Kidney (tissue), 14 donors: ENCODE data around the gene NTHL1. TPM values are rescaled to one million over a fixed set of nuclear protein-coding genes. Genes with fewer than 3 reads are reported as not detected.

Experiments used
- DNase-seq, 5 donors: peaks; one replicate each; pipeline ENCODE4 v3.0.0-alpha.2; 2013 to 2020
- FAIRE-seq: peaks from 2 replicates; lab custom pipeline; 2012; peaks lifted over from hg19 to GRCh38; lab: Jason Lieb, UNC
- H3K27ac ChIP-seq, 2 donors: one replicate each; pipeline ENCODE4 v1.7.0; 2013; ENCODE audit warnings: low read depth in 2 of 2, low read length in 2 of 2, inconsistent platforms in 1 of 2
- H3K27me3 ChIP-seq: one replicate; pipeline ENCODE4 v1.7.1; 2013; ENCODE audit warnings: low read length, inconsistent platforms; ENCODE audit not compliant: control insufficient read depth, insufficient read depth
- H3K36me3 ChIP-seq, 3 donors: one replicate each; pipeline versions ENCODE4 v1.7.0 to v1.7.1; 2013; ENCODE audit warnings: low read length in 3 of 3, control low read depth in 1 of 3, inconsistent platforms in 1 of 3; ENCODE audit not compliant: insufficient read depth in 3 of 3, control insufficient read depth in 2 of 3
- H3K4me1 ChIP-seq, 3 donors: one replicate each; pipeline versions ENCODE4 v1.7.0 to v1.7.1; 2013; ENCODE audit warnings: low read length in 3 of 3, inconsistent platforms in 1 of 3, low read depth in 1 of 3; ENCODE audit not compliant: control insufficient read depth in 2 of 3, insufficient read depth in 2 of 3
- H3K4me3 ChIP-seq, 3 donors: one replicate each; pipeline versions ENCODE4 v1.7.0 to v1.8.1; 2013; ENCODE audit warnings: low read length in 3 of 3, control low read depth in 1 of 3, inconsistent platforms in 1 of 3
- H3K9ac ChIP-seq, 3 donors: one replicate each; pipeline versions ENCODE4 v1.7.0 to v1.7.1; 2013; ENCODE audit warnings: low read length in 3 of 3, control low read depth in 1 of 3, inconsistent platforms in 1 of 3
- H3K9me3 ChIP-seq, 3 donors: one replicate each; pipeline versions ENCODE4 v1.7.0 to v1.7.1; 2013; ENCODE audit warnings: low read length in 3 of 3, control low read depth in 1 of 3, inconsistent platforms in 1 of 3; ENCODE audit not compliant: control insufficient read depth in 2 of 3, insufficient read depth in 1 of 3
- CTCF ChIP-seq: IDR thresholded peaks from 3 replicates; pipeline ENCODE4 v1.5.1; 2012; ENCODE audit warnings: mild to moderate bottlenecking, moderate library complexity, borderline replicate concordance; ENCODE audit not compliant: insufficient read depth; ENCODE audit errors: extremely low read depth
- intact Hi-C: fragments of 100-400 bp; cut with DNase I; formaldehyde crosslinking; loops from one replicate; pipeline ENCODE4 v1.11.1; 2022
- polyA plus RNA-seq: library from polyadenylated mRNA; stranded (reverse); fragments of 350-450 nt; fragmentation: Illumina TruSeq; extraction: RNeasy Lipid Tissue Mini Kit (QIAGEN cat#74804); gene quantifications from one replicate; pipeline ENCODE4 v1.2.3, GENCODE V29; 2014; ENCODE audit warnings: low read depth, low replicate concordance; ENCODE audit not compliant: insufficient read depth
- total RNA-seq: library from RNA; stranded (reverse); fragmentation: NEBNext Ultra II Directional; extraction: Animal tissue kit (Norgen Biotek cat#: 25700); gene quantifications from one replicate; pipeline ENCODE4 v1.2.1, GENCODE V29; 2021
- donor health status: control.
- donor health status: control.
- donor health status: control.
- donor health status: control.
- donor health status: control.
- donor health status: DM: yes; HTN: yes; CAD: no.
- donor health status: Normal renal cell carcinoma (clear cell type).

Gene NTHL1
- total and polyA plus RNA-seq, 2 donors from 2014 or later: 15.3 to 36.0 TPM

DNA sequence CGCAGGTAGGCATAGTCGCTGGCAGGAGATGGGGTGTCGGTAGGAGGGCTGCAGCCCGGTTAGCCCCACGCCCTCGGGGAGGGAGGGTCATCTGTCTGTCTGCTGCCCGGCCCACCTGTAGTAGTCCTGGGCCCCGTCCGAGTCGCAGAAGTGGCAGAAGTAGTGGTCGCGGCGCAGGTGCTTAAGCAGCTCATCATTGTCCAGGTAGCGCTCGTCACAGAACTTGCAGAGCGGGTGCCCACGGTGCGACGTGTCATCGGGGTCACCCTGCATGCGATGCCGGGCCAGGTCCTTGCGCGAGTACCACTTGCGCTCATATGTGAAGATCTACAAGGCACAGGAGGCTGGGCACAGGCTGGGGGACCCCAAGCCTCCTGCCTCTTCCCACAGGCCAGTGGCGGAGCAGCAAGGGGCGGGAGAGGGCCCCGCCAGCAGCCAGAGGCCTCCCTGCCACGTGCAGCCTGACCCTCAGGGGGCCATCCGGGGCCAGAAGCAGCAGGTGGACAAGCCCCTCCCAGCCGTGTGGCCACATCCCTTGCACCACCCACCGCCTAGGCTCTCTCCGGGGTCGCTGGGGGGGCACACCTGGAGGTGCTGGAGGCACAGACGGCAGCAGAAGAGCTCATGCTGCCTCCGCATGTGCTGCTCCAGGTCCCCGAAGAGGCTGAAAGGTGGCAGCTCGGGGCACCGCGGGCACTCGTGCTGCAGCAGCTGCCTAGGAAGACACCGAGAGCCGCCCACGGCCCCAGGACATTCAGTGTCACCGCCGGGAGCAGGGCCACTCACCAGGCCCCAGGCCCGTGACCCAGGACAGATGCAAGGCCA, 45.0 kb downstream of the NTHL1 start:
- H3K27me3 ChIP-seq: no peaks in the 10 kb centered on the region
- FAIRE-seq: no peak
- H3K9ac ChIP-seq: no peak overlapping the region
- H3K36me3 ChIP-seq: peaks cover 0 to 33% (median 14%) of the 10 kb centered on the region in 3 donors
- H3K4me1 ChIP-seq: peaks cover 0 to 21% (median 0%) of the 10 kb centered on the region in 3 donors
- H3K9me3 ChIP-seq: no peaks in the 10 kb centered on the region
- H3K4me3 ChIP-seq: no peak overlapping the region
- no peak for TF ChIP-seq CTCF
- peak in 1 of 5 donors; percentile 75 for DNase-seq
- intact Hi-C loops: no loop called here
- no peak overlapping the region for H3K27ac ChIP-seq

DNA sequence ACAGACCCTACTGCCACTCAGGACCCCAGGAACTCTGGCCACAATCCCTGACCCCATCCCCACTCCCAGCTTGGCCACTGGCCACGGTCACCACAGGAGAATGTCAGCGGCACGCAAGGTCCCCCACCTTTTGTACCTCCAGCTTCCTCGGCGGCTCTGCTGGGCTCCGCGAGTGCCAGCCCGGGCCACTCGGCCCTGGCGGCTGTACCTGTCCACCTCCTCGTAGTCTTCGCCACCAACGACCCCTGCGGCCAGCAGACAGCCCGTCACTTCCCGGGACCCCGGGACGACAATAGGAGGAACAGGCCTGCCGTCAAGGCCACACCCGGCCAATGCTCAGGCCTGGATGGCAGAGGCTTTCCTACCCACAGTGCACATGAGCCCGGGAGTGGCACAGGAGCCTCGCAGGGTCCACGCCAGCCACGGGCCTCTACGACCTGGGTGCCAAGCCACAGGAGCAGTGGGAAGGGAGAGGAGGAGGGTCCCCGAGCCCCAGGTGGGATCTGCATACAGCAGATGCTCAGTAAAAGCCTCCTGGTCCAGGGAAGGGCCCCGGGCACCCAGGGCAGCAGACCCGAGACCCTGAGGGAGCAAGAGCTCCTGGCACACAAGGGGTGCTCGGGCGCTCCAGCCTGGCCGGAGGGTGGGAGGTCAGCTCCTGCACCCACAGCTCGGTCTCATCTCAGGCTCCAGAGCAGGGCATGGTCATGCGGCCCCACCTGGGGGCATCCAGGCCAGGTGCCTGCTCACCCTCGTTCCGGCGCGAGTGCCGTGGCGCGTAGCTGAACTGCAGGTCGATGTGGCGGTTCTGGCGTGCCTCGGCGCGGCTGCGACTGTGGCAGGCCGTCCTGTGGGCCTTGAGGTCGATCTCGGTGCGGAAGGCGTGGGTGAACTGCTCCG, 45.9 kb downstream of the NTHL1 start:
- FAIRE-seq (no peak), DNase-seq (peak in 1 of 5 donors; percentile 81)
- Histone ChIP-seq H3K4me1 (peaks cover 0 to 16% (median 0%) of the 10 kb centered on the region in 3 donors), H3K9ac (no peak overlapping the region), H3K27me3 (no peaks in the 10 kb centered on the region), H3K9me3 (no peaks in the 10 kb centered on the region), H3K4me3 (no peak overlapping the region), H3K36me3 (peaks cover 0 to 33% (median 14%) of the 10 kb centered on the region in 3 donors), H3K27ac (no peak overlapping the region)
- intact Hi-C loops: no loop called here
- TF ChIP-seq CTCF: no peak

DNA sequence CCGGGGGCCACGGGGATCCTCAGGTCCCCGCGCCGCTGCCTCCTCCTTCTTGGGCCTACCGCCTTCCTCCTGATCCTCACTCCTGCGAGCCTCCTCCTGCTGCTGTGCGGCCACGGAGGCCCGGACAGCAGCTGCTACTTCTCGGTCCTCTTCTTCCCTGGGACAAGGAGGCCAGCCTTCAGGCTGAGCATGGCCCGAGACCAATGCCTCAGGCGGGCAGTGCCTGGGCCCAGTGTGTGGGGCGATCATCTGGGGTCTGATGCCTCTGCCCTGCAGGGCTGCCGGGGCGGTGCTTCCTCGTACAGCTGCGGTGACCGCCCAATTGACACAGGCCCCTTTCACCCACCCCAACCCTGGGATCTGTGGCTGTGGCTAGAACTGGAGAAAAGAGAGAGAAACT, 46.6 kb downstream of the NTHL1 start:
- Histone ChIP-seq H3K27me3 (no peaks in the 10 kb centered on the region), H3K9ac (no peak overlapping the region), H3K27ac (no peak overlapping the region), H3K36me3 (peaks cover 0 to 33% (median 14%) of the 10 kb centered on the region in 3 donors), H3K9me3 (no peaks in the 10 kb centered on the region), H3K4me3 (no peak overlapping the region), H3K4me1 (peaks cover 0 to 15% (median 0%) of the 10 kb centered on the region in 3 donors)
- intact Hi-C loops: no loop called here
- FAIRE-seq (no peak), DNase-seq (peak in 1 of 5 donors; percentile 63)
- no peak for TF ChIP-seq CTCF
